Suprapubic skin (tissue), 3 donors: Measurements from ENCODE around the gene EFEMP2.

Source experiments
- EP300 ChIP-seq: sonication (generic); formaldehyde crosslinking; IDR thresholded peaks from one replicate; pipeline ENCODE4 v1.6.1; 2017; ENCODE audit warnings: antibody characterized with exemption
- POLR2A ChIP-seq, 2 donors: fragments of 450-650 bp; IDR thresholded peaks; one replicate each; pipeline ENCODE4 v1.6.1; 2017; ENCODE audit warnings: antibody characterized with exemption in 2 of 2, mild to moderate bottlenecking in 2 of 2, moderate library complexity in 2 of 2
- TF ChIP-seq, protein P1 (sequence below), 2 donors: fragments of 200-600 bp in 1 of 2; fragments of 450-650 bp in 1 of 2; sonication (generic) in 1 of 2; IDR thresholded peaks; one replicate each; pipeline ENCODE4 v1.5.1; 2016 to 2019; ENCODE audit warnings: antibody characterized with exemption in 2 of 2, mild to moderate bottlenecking in 1 of 2, moderate library complexity in 1 of 2

DNA sequence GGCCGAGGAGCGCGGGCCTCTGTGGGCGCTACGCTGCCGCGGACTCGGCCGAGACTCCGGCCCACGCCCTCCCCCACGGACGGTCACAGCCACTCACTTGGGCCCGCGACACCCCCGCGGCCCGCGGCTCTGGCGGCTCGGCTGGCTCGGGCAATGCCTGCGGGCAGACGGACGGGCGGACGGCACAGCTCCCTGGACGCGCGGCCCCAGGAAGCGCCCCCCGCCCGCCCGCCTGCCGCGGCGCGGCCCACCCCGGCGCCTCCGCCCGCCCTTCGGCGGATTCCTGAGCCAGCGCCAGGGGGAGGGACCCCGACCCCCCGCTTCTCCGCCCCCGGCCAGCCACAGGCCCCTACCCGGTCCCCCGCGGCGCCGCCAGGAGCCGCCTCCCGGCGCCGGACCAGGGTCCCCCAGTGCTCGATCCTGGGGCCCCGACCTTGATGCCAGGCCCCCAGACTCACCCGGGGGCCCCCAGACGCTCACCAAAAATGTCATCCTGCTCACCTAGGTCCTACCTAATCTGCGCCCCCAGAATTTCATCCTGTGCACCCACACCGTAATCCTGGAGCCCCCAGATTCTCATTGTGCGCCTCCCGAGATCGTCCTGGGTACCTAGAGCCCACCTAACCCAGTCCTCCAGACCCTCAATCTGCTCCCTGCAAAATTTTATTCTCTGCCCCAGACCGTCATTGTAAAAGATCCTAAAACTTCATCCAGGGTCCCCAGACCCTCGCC is at the start of gene EFEMP2:
- TF ChIP-seq, protein P1, sequence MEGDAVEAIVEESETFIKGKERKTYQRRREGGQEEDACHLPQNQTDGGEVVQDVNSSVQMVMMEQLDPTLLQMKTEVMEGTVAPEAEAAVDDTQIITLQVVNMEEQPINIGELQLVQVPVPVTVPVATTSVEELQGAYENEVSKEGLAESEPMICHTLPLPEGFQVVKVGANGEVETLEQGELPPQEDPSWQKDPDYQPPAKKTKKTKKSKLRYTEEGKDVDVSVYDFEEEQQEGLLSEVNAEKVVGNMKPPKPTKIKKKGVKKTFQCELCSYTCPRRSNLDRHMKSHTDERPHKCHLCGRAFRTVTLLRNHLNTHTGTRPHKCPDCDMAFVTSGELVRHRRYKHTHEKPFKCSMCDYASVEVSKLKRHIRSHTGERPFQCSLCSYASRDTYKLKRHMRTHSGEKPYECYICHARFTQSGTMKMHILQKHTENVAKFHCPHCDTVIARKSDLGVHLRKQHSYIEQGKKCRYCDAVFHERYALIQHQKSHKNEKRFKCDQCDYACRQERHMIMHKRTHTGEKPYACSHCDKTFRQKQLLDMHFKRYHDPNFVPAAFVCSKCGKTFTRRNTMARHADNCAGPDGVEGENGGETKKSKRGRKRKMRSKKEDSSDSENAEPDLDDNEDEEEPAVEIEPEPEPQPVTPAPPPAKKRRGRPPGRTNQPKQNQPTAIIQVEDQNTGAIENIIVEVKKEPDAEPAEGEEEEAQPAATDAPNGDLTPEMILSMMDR (IDR thresholded peaks at IDR 0.05): no peak
- TF ChIP-seq EP300 (no peak), POLR2A (IDR thresholded peaks at IDR 0.05) (no peak)
